Head of caudate nucleus (tissue), 42 donors: ENCODE measurements around the gene PDZD4.
A peak's percentile ranks its signal among the peaks of the same experiment; 100 is the strongest.

ENCODE experiments used
- DNase-seq, 42 donors: peaks; one replicate each; pipeline versions ENCODE4 v3.0.0 to v3.0.0-alpha.2; 2020 to 2021; ENCODE audit warnings: mixed read lengths in 7 of 42
- intact Hi-C: fragments of 100-400 bp; cut with DNase I; formaldehyde crosslinking; loops from one replicate; pipeline ENCODE4 v1.15.0; 2022

The PDZD4 gene

GRCh38 chrX:153797415-153798015, 32.8 kb downstream of the PDZD4 start:
- DNase-seq: no peak
- intact Hi-C loops: no loop called here

GRCh38 chrX:153794897-153795816, 35.2 kb downstream of the PDZD4 start:
- DNase-seq: peak in 3 of 42 donors; percentile 7 to 34 (median 18)
- intact Hi-C loops: no loop called here

GRCh38 chrX:153794018-153794896, 36.1 kb downstream of the PDZD4 start, which contains the start of the genes IDH3G and SSR4:
IDH3G (minus strand) TSS chrX:153794375; CDS start chrX:153794326, 49 bp downstream.
SSR4 (plus strand) TSS chrX:153794668; CDS start chrX:153794688, 20 bp downstream.
- intact Hi-C loops: no loop called here
- peak; percentile 78 to 97 (median 92) for DNase-seq

GRCh38 chrX:153793291-153793690, 37.1 kb downstream of the PDZD4 start:
- intact Hi-C loops: no loop called here
- DNase-seq: no peak

- intact Hi-C loops: no loop called here
- DNase-seq: no peak
These were observed 38.0 kb downstream of the PDZD4 start for GRCh38 chrX:153792368-153792767.

GRCh38 chrX:153791104-153791852, 39.1 kb downstream of the PDZD4 start:
- intact Hi-C loops: no loop called here
- no peak for DNase-seq

- no peak for DNase-seq
These were observed 40.7 kb downstream of the PDZD4 start for GRCh38 chrX:153789654-153790053.

GRCh38 chrX:153786669-153787068, 43.7 kb downstream of the PDZD4 start:
- intact Hi-C loops: no loop called here
- peak in 3 of 42 donors; percentile 25 to 51 (median 34) for DNase-seq

More at GRCh38 chrX:153789654-153790053, 40.7 kb downstream of the PDZD4 start:
- intact Hi-C loops: no loop called here

- DNase-seq: no peak
- intact Hi-C loops: no loop called here
These were observed 45.9 kb downstream of the PDZD4 start for GRCh38 chrX:153784325-153784967.

GRCh38 chrX:153783378-153784013, 46.8 kb downstream of the PDZD4 start:
- intact Hi-C loops: no loop called here

GRCh38 chrX:153782871-153783270, 47.5 kb downstream of the PDZD4 start:
- no peak for DNase-seq
- intact Hi-C loops: no loop called here

More at GRCh38 chrX:153783378-153784013, 46.8 kb downstream of the PDZD4 start:
- no peak for DNase-seq

GRCh38 chrX:153782313-153782712, 48.0 kb downstream of the PDZD4 start:
- peak in 15 of 42 donors; percentile 17 to 74 (median 49) for DNase-seq

GRCh38 chrX:153781428-153782047, 48.8 kb downstream of the PDZD4 start:
- DNase-seq: peak in 12 of 42 donors; percentile 23 to 66 (median 40)
- intact Hi-C loops: no loop called here

More at GRCh38 chrX:153782313-153782712, 48.0 kb downstream of the PDZD4 start:
- intact Hi-C loops: no loop called here

GRCh38 chrX:153780678-153781427, 49.5 kb downstream of the PDZD4 start, which contains the start of gene SRPK3:
SRPK3 (plus strand) TSS chrX:153781041; CDS start chrX:153781087, 46 bp downstream.
- intact Hi-C loops: no loop called here
- DNase-seq: no peak

- DNase-seq: no peak
- intact Hi-C loops: no loop called here
These were observed 50.3 kb downstream of the PDZD4 start for GRCh38 chrX:153779891-153780677.
